SH-SY5Y (cell line): ENCODE results near the gene ZBTB47.

Experiments
- GATA2 ChIP-seq: IDR thresholded peaks from 2 replicates; pipeline ENCODE4 v1.6.1; 2011; ENCODE audit warnings: mild to moderate bottlenecking, low read depth, low read length
- GATA3 ChIP-seq: IDR thresholded peaks from 2 replicates; pipeline ENCODE4 v1.6.1; 2011; ENCODE audit warnings: low read depth, mild to moderate bottlenecking, low read length, moderate library complexity

- TF ChIP-seq GATA3 (no peak), GATA2 (no peak)
These were observed 17.2 kb downstream of the ZBTB47 start for GRCh38 chr3:42670670-42671069.
